GM23338 (cell line): ENCODE results near the gene HK2. TPM values are rescaled to one million over a fixed set of nuclear protein-coding genes. Genes with fewer than 3 reads are reported as not detected.

Source experiments
- ATAC-seq: fragments of 200-7000 bp; cut with Tn5 transposase; 3 replicates; pipeline ENCODE4 v1.9.1; 2020
- DNase-seq: peaks from one replicate; pipeline ENCODE4 v3.0.0-alpha.2; 2015; ENCODE audit warnings: low spot score
- H2AFZ ChIP-seq: fragments of 200-600 bp; sonication (generic); 2 replicates; pipeline ENCODE4 v1.8.0; 2016; ENCODE audit warnings: antibody characterized with exemption, mild to moderate bottlenecking, moderate library complexity
- H3F3A ChIP-seq: fragments of 200-600 bp; sonication (generic); replicated peaks from 2 replicates; pipeline ENCODE4 v1.8.0; 2017; ENCODE audit warnings: antibody characterized with exemption, mixed run types, low read depth
- H3K27ac ChIP-seq: fragments of 200-600 bp; sonication (generic); 2 replicates; pipeline ENCODE4 v1.6.1; 2016; ENCODE audit warnings: low read depth
- H3K27me3 ChIP-seq: fragments of 200-600 bp; sonication (generic); 2 replicates; pipeline ENCODE4 v1.8.0; 2016; ENCODE audit warnings: mild to moderate bottlenecking, mixed run types, moderate library complexity; ENCODE audit not compliant: insufficient read depth
- H3K36me3 ChIP-seq: fragments of 200-600 bp; sonication (generic); 2 replicates; pipeline ENCODE4 v1.8.0; 2016; ENCODE audit warnings: mild to moderate bottlenecking; ENCODE audit not compliant: insufficient read depth
- H3K4me1 ChIP-seq: fragments of 200-600 bp; sonication (generic); 2 replicates; pipeline ENCODE4 v1.8.0; 2016; ENCODE audit warnings: mild to moderate bottlenecking, moderate library complexity; ENCODE audit not compliant: insufficient read depth
- H3K4me2 ChIP-seq: fragments of 200-600 bp; sonication (generic); 2 replicates; pipeline ENCODE4 v1.7.1; 2017; ENCODE audit warnings: mixed run types
- H3K4me3 ChIP-seq: fragments of 200-600 bp; sonication (generic); 2 replicates; pipeline ENCODE4 v1.6.1; 2016; ENCODE audit warnings: mixed run types
- H3K79me2 ChIP-seq: fragments of 200-600 bp; sonication (generic); replicated peaks from 2 replicates; pipeline ENCODE4 v1.8.0; 2017; ENCODE audit warnings: mild to moderate bottlenecking; ENCODE audit not compliant: insufficient read depth
- H3K9me2 ChIP-seq: fragments of 200-600 bp; sonication (generic); 2 replicates; pipeline ENCODE4 v1.8.0; 2017; ENCODE audit not compliant: insufficient read depth
- H4K20me1 ChIP-seq: fragments of 200-600 bp; sonication (generic); replicated peaks from 2 replicates; pipeline ENCODE4 v1.8.0; 2017; ENCODE audit warnings: mild to moderate bottlenecking; ENCODE audit not compliant: insufficient read depth
- H3K27ac Mint-ChIP-seq: 2 replicates; pipeline ENCODE4 v1.8.0; 2020; ENCODE audit warnings: inconsistent platforms, mild to moderate bottlenecking, moderate library complexity, mixed read lengths
- H3K27me3 Mint-ChIP-seq: 3 replicates; pipeline ENCODE4 v1.8.0; 2022; ENCODE audit warnings: low read depth, mild to moderate bottlenecking, moderate library complexity, mixed read lengths, inconsistent platforms; ENCODE audit not compliant: insufficient read depth, poor library complexity
- H3K36me3 Mint-ChIP-seq: 3 replicates; pipeline ENCODE4 v1.8.0; 2021; ENCODE audit warnings: low read depth, mild to moderate bottlenecking, inconsistent platforms, moderate library complexity, mixed read lengths
- H3K4me1 Mint-ChIP-seq: 3 replicates; pipeline ENCODE4 v1.8.0; 2020; ENCODE audit warnings: mild to moderate bottlenecking, inconsistent platforms, mixed read lengths
- H3K4me3 Mint-ChIP-seq: 3 replicates; pipeline ENCODE4 v1.8.0; 2021; ENCODE audit warnings: moderate library complexity, mild to moderate bottlenecking, inconsistent platforms, mixed read lengths
- H3K9me3 Mint-ChIP-seq: 3 replicates; pipeline ENCODE4 v1.8.0; 2020; ENCODE audit warnings: moderate library complexity, mild to moderate bottlenecking, inconsistent platforms, mixed read lengths
- CREB1 ChIP-seq: fragments of 250-450 bp; sonication (Bioruptor Pico); IDR thresholded peaks from 2 replicates; pipeline ENCODE4 v1.5.0; 2020; ENCODE audit warnings: low read depth, mild to moderate bottlenecking, moderate library complexity
- EZH2 ChIP-seq: fragments of 200-600 bp; sonication (generic); IDR thresholded peaks from one replicate; pipeline ENCODE4 v1.8.0; 2017; ENCODE audit warnings: antibody characterized with exemption, mild to moderate bottlenecking, low read depth; ENCODE audit not compliant: unreplicated experiment
- EZH2phosphoT487 ChIP-seq: fragments of 200-600 bp; sonication (generic); IDR thresholded peaks from one replicate; pipeline ENCODE4 v1.8.1; 2018; ENCODE audit warnings: antibody characterized with exemption; ENCODE audit not compliant: unreplicated experiment
- JUNB ChIP-seq: IDR thresholded peaks from one replicate; pipeline ENCODE4 v1.6.1; 2016; ENCODE audit warnings: antibody characterized with exemption; ENCODE audit not compliant: unreplicated experiment
- NANOG ChIP-seq: IDR thresholded peaks from 2 replicates; pipeline ENCODE4 v1.6.1; 2016; ENCODE audit warnings: antibody characterized with exemption, borderline replicate concordance
- POLR2AphosphoS5 ChIP-seq: IDR thresholded peaks from 2 replicates; pipeline ENCODE4 v1.6.1; 2016; ENCODE audit warnings: antibody characterized with exemption, low read depth
- STAT1 ChIP-seq: IDR thresholded peaks from one replicate; pipeline ENCODE4 v1.6.1; 2016; ENCODE audit warnings: antibody characterized with exemption; ENCODE audit not compliant: unreplicated experiment
- ZNF114 ChIP-seq: fragments of 250-450 bp; sonication (Bioruptor Pico); IDR thresholded peaks from 2 replicates; pipeline ENCODE4 v1.5.0; 2020; ENCODE audit warnings: mild to moderate bottlenecking, moderate library complexity
- ZNF331 ChIP-seq: fragments of 250-450 bp; sonication (Bioruptor Pico); IDR thresholded peaks from 2 replicates; pipeline ENCODE4 v1.5.0; 2020; ENCODE audit warnings: low read depth, mild to moderate bottlenecking, moderate library complexity
- polyA plus RNA-seq: library from polyadenylated mRNA; unstranded; fragments of >200 nt; fragmentation: Nextera tagmentation; extraction: Ambion mirVana; gene quantifications from 2 replicates; pipeline ENCODE4 v1.2.1, GENCODE V29; 2016
- total RNA-seq: library from RNA; depleted of rRNA; stranded (reverse); fragments of >200 nt; shearing (Covaris generic); gene quantifications from 2 replicates; pipeline ENCODE4 v1.2.3, GENCODE V29; 2014
- TF ChIP-seq, protein P1 (sequence below): IDR thresholded peaks from one replicate; pipeline ENCODE4 v1.6.1; 2018; ENCODE audit warnings: antibody characterized with exemption; ENCODE audit not compliant: unreplicated experiment
- TF ChIP-seq, protein P2 (sequence below): fragments of 250-450 bp; sonication (Bioruptor Pico); IDR thresholded peaks from 2 replicates; pipeline ENCODE4 v1.5.0; 2020; ENCODE audit warnings: mild to moderate bottlenecking, moderate library complexity
- TF ChIP-seq, protein P3 (sequence below): IDR thresholded peaks from 2 replicates; pipeline ENCODE4 v1.6.1; 2016; ENCODE audit warnings: antibody characterized with exemption
- TF ChIP-seq, protein P4 (sequence below), 2 experiments: fragments of 200-600 bp in 1 of 2; sonication (generic) in 1 of 2; conservative IDR thresholded peaks; 2 replicates each; pipeline versions ENCODE4 v1.5.1 to v1.6.1; 2016 to 2017; ENCODE audit warnings: antibody characterized with exemption in 2 of 2, low read depth in 2 of 2, mild to moderate bottlenecking in 2 of 2, moderate library complexity in 1 of 2

Gene HK2
- total and polyA plus RNA-seq, 2 experiments from 2014 or later = 23.2 to 54.7 TPM

DNA sequence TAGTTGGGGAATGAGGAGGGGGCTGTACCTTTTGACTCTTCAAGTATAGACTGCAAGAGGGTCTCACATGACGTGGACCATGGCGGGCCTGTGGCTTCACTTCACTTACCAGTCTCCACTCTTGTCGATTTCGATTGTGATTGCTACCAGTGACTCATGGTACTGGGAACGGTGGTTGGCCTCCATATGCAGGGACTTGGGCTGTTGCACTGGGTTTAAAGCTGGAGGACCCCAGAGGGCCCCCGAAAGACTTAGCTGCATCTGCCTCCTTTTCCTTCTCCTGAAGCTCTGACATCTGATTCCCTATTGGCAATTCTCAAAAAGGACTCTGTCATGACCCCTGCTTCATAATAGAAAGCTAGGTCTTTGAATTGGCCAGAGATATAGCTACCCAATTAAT lies 43.4 kb downstream of the HK2 start (continued):
- no peak for TF ChIP-seq POLR2AphosphoS5
- no peak for TF ChIP-seq JUNB

DNA sequence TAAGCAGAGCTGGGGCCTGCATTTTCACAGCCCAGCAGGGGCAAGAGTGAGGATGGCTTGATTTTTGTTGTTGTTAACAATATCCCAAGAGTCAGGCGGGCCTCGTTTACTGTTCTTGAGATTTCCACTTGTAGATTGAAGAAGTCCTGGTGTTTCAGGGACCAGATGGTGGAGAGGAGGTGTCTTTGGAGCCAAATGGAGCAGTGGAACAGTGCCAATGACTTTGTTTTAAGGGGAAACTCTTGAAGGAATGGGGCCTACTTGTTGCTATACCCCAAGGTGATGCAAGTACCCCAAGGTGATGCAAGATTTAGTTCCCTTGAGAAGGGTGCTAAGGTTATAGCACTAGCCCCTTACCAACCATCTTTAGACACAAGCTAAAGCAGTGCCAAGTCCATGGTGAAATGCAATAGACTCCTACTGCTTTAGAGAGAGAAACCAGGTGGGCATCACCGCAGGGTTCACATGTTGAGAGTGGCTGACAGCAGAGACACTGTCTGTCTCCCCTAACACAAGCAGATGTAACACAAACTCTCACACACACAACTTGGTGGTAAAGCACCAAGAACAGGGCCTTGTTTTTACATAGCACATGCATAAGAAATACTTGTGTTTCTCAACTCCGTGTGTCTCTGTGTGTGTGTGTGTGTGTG lies 44.0 kb downstream of the HK2 start:
- Histone ChIP-seq H3K79me2 (no peaks in the 10 kb centered on the region), H3K4me2 (no peak overlapping the region), H2AFZ (no peak overlapping the region), H3K4me1 (no peaks in the 10 kb centered on the region), H3K27ac (no peak overlapping the region), H3K9me2 (no peaks in the 10 kb centered on the region), H3K27me3 (no peaks in the 10 kb centered on the region), H4K20me1 (peaks cover 16% of the 10 kb centered on the region), H3F3A (no peaks in the 10 kb centered on the region), H3K36me3 (peaks cover 48% of the 10 kb centered on the region), H3K4me3 (no peak overlapping the region)
- DNase-seq (no peak), ATAC-seq (no peak)
- no peak overlapping the region for H3K4me3 Mint-ChIP-seq
- TF ChIP-seq JUNB (no peak), NANOG (no peak), CREB1 (CRISPR knock-in tag) (no peak), POLR2AphosphoS5 (no peak), EZH2 (no peak), STAT1 (no peak), EZH2phosphoT487 (no peak), ZNF331 (CRISPR knock-in tag) (no peak), ZNF114 (CRISPR knock-in tag) (no peak)
- TF ChIP-seq, protein P1, sequence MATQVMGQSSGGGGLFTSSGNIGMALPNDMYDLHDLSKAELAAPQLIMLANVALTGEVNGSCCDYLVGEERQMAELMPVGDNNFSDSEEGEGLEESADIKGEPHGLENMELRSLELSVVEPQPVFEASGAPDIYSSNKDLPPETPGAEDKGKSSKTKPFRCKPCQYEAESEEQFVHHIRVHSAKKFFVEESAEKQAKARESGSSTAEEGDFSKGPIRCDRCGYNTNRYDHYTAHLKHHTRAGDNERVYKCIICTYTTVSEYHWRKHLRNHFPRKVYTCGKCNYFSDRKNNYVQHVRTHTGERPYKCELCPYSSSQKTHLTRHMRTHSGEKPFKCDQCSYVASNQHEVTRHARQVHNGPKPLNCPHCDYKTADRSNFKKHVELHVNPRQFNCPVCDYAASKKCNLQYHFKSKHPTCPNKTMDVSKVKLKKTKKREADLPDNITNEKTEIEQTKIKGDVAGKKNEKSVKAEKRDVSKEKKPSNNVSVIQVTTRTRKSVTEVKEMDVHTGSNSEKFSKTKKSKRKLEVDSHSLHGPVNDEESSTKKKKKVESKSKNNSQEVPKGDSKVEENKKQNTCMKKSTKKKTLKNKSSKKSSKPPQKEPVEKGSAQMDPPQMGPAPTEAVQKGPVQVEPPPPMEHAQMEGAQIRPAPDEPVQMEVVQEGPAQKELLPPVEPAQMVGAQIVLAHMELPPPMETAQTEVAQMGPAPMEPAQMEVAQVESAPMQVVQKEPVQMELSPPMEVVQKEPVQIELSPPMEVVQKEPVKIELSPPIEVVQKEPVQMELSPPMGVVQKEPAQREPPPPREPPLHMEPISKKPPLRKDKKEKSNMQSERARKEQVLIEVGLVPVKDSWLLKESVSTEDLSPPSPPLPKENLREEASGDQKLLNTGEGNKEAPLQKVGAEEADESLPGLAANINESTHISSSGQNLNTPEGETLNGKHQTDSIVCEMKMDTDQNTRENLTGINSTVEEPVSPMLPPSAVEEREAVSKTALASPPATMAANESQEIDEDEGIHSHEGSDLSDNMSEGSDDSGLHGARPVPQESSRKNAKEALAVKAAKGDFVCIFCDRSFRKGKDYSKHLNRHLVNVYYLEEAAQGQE = no peak
- TF ChIP-seq, protein P2, sequence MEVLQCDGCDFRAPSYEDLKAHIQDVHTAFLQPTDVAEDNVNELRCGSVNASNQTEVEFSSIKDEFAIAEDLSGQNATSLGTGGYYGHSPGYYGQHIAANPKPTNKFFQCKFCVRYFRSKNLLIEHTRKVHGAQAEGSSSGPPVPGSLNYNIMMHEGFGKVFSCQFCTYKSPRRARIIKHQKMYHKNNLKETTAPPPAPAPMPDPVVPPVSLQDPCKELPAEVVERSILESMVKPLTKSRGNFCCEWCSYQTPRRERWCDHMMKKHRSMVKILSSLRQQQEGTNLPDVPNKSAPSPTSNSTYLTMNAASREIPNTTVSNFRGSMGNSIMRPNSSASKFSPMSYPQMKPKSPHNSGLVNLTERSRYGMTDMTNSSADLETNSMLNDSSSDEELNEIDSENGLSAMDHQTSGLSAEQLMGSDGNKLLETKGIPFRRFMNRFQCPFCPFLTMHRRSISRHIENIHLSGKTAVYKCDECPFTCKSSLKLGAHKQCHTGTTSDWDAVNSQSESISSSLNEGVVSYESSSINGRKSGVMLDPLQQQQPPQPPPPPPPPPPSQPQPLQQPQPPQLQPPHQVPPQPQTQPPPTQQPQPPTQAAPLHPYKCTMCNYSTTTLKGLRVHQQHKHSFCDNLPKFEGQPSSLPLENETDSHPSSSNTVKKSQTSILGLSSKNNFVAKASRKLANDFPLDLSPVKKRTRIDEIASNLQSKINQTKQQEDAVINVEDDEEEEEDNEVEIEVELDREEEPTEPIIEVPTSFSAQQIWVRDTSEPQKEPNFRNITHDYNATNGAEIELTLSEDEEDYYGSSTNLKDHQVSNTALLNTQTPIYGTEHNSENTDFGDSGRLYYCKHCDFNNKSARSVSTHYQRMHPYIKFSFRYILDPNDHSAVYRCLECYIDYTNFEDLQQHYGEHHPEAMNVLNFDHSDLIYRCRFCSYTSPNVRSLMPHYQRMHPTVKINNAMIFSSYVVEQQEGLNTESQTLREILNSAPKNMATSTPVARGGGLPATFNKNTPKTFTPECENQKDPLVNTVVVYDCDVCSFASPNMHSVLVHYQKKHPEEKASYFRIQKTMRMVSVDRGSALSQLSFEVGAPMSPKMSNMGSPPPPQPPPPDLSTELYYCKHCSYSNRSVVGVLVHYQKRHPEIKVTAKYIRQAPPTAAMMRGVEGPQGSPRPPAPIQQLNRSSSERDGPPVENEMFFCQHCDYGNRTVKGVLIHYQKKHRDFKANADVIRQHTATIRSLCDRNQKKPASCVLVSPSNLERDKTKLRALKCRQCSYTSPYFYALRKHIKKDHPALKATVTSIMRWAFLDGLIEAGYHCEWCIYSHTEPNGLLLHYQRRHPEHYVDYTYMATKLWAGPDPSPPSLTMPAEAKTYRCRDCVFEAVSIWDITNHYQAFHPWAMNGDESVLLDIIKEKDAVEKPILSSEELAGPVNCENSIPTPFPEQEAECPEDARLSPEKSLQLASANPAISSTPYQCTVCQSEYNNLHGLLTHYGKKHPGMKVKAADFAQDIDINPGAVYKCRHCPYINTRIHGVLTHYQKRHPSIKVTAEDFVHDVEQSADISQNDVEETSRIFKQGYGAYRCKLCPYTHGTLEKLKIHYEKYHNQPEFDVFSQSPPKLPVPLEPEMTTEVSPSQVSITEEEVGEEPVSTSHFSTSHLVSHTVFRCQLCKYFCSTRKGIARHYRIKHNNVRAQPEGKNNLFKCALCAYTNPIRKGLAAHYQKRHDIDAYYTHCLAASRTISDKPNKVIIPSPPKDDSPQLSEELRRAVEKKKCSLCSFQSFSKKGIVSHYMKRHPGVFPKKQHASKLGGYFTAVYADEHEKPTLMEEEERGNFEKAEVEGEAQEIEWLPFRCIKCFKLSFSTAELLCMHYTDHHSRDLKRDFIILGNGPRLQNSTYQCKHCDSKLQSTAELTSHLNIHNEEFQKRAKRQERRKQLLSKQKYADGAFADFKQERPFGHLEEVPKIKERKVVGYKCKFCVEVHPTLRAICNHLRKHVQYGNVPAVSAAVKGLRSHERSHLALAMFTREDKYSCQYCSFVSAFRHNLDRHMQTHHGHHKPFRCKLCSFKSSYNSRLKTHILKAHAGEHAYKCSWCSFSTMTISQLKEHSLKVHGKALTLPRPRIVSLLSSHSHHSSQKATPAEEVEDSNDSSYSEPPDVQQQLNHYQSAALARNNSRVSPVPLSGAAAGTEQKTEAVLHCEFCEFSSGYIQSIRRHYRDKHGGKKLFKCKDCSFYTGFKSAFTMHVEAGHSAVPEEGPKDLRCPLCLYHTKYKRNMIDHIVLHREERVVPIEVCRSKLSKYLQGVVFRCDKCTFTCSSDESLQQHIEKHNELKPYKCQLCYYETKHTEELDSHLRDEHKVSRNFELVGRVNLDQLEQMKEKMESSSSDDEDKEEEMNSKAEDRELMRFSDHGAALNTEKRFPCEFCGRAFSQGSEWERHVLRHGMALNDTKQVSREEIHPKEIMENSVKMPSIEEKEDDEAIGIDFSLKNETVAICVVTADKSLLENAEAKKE = no peak
- TF ChIP-seq, protein P3, sequence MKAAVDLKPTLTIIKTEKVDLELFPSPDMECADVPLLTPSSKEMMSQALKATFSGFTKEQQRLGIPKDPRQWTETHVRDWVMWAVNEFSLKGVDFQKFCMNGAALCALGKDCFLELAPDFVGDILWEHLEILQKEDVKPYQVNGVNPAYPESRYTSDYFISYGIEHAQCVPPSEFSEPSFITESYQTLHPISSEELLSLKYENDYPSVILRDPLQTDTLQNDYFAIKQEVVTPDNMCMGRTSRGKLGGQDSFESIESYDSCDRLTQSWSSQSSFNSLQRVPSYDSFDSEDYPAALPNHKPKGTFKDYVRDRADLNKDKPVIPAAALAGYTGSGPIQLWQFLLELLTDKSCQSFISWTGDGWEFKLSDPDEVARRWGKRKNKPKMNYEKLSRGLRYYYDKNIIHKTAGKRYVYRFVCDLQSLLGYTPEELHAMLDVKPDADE = no peak
- TF ChIP-seq, protein P4, sequence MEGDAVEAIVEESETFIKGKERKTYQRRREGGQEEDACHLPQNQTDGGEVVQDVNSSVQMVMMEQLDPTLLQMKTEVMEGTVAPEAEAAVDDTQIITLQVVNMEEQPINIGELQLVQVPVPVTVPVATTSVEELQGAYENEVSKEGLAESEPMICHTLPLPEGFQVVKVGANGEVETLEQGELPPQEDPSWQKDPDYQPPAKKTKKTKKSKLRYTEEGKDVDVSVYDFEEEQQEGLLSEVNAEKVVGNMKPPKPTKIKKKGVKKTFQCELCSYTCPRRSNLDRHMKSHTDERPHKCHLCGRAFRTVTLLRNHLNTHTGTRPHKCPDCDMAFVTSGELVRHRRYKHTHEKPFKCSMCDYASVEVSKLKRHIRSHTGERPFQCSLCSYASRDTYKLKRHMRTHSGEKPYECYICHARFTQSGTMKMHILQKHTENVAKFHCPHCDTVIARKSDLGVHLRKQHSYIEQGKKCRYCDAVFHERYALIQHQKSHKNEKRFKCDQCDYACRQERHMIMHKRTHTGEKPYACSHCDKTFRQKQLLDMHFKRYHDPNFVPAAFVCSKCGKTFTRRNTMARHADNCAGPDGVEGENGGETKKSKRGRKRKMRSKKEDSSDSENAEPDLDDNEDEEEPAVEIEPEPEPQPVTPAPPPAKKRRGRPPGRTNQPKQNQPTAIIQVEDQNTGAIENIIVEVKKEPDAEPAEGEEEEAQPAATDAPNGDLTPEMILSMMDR (conservative IDR thresholded peaks at IDR 0.05; ENCODE audit: low read depth in 2 of 2) = no peak
- H3K27me3 Mint-ChIP-seq = peaks cover 5% of the 10 kb centered on the region
- H3K4me1 Mint-ChIP-seq = peaks cover 7% of the 10 kb centered on the region
- H3K36me3 Mint-ChIP-seq = peaks cover 99% of the 10 kb centered on the region
- H3K27ac Mint-ChIP-seq = no peak overlapping the region
- H3K9me3 Mint-ChIP-seq = no peaks in the 10 kb centered on the region
